Measurements from ENCODE around the gene DDX20. TPM values are rescaled to one million over a fixed set of nuclear protein-coding genes. Genes with fewer than 3 reads are reported as not detected.

The DDX20 gene
- total and polyA plus RNA-seq, 2 of the 8 experiments (the other 6 are each of a cell fraction or from before 2014, with no cell fraction given), result 7.5 to 24.7 TPM

DNA sequence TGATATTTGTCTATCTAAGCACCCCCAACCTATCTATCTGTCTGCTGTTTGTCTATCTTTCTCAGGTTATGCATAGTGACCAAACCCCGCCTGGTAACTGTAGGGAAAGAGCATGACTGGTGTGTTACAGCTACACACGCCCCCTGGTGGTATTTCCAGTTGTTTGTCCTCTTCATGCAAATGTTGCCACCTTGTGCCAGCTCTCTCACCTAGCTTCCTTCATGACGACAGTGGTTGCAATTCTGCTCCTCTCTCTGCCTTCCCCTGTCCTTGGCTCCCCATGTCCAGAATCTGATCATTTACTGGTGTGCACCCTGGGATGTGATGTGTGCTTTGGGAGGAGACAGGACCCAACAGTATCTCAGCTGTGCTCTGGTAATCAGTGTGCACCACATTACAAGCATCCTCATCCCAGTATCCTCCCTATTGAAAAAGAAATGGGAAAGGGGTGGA, 8.4 kb upstream of the DDX20 start (continued):
- TF ChIP-seq, protein P1, sequence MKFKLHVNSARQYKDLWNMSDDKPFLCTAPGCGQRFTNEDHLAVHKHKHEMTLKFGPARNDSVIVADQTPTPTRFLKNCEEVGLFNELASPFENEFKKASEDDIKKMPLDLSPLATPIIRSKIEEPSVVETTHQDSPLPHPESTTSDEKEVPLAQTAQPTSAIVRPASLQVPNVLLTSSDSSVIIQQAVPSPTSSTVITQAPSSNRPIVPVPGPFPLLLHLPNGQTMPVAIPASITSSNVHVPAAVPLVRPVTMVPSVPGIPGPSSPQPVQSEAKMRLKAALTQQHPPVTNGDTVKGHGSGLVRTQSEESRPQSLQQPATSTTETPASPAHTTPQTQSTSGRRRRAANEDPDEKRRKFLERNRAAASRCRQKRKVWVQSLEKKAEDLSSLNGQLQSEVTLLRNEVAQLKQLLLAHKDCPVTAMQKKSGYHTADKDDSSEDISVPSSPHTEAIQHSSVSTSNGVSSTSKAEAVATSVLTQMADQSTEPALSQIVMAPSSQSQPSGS (IDR thresholded peaks at IDR 0.05; ENCODE audit: low read length), result peak; percentile 77
- TF ChIP-seq CREB1 (IDR thresholded peaks at IDR 0.05) (peak; percentile 81), KDM5A (IDR thresholded peaks at IDR 0.05; ENCODE audit: low read length) (no peak), RFX5 (IDR thresholded peaks at IDR 0.05; ENCODE audit: borderline replicate concordance, low read depth, low read length) (peak; percentile 55; the same call in 1 of the 2 replicates), TCF12 (IDR thresholded peaks at IDR 0.05; ENCODE audit: low read depth, low read length) (peak; percentile 84; the same call in 1 of the 2 replicates), HDAC2 (IDR thresholded peaks at IDR 0.05; ENCODE audit: borderline replicate concordance in 1 of 2, low read depth in 2 of 2, low read length in 2 of 2) (peak; percentile 73 to 97; a peak in 2 of 4 replicates), GTF2F1 (IDR thresholded peaks at IDR 0.05; ENCODE audit: borderline replicate concordance, low read depth, low read length) (no peak), MAFK (IDR thresholded peaks at IDR 0.05; ENCODE audit: low read depth, low read length) (peak; percentile 21; the same call in 1 of the 2 replicates), JUN (IDR thresholded peaks at IDR 0.05; ENCODE audit: low read depth, low read length) (no peak), RNF2 (IDR thresholded peaks at IDR 0.05; ENCODE audit: borderline replicate concordance, low read depth, low read length, missing control alignments, poor library complexity, severe bottlenecking) (no peak), PHF8 (conservative IDR thresholded peaks at IDR 0.05; ENCODE audit: low read depth, low read length) (no peak), TEAD4 (IDR thresholded peaks at IDR 0.05; ENCODE audit: low read depth, low read length) (peak; percentile 60; the same call in 1 of the 2 replicates), SRF (IDR thresholded peaks at IDR 0.05; ENCODE audit: low read depth, low read length) (no peak), SP4 (IDR thresholded peaks at IDR 0.05; ENCODE audit: low read length) (no peak), BRCA1 (IDR thresholded peaks at IDR 0.05; ENCODE audit: low read depth, low read length) (no peak), SP1 (IDR thresholded peaks at IDR 0.05; ENCODE audit: low read depth, low read length) (no peak)
- TF ChIP-seq, protein P2, sequence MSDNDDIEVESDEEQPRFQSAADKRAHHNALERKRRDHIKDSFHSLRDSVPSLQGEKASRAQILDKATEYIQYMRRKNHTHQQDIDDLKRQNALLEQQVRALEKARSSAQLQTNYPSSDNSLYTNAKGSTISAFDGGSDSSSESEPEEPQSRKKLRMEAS (IDR thresholded peaks at IDR 0.05), result peak; percentile 74; the same call in 1 of the 2 replicates
- TF ChIP-seq, protein P3, sequence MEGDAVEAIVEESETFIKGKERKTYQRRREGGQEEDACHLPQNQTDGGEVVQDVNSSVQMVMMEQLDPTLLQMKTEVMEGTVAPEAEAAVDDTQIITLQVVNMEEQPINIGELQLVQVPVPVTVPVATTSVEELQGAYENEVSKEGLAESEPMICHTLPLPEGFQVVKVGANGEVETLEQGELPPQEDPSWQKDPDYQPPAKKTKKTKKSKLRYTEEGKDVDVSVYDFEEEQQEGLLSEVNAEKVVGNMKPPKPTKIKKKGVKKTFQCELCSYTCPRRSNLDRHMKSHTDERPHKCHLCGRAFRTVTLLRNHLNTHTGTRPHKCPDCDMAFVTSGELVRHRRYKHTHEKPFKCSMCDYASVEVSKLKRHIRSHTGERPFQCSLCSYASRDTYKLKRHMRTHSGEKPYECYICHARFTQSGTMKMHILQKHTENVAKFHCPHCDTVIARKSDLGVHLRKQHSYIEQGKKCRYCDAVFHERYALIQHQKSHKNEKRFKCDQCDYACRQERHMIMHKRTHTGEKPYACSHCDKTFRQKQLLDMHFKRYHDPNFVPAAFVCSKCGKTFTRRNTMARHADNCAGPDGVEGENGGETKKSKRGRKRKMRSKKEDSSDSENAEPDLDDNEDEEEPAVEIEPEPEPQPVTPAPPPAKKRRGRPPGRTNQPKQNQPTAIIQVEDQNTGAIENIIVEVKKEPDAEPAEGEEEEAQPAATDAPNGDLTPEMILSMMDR (IDR thresholded peaks at IDR 0.05; ENCODE audit: control extremely low read depth in 1 of 3, insufficient read depth in 1 of 3, low read depth in 1 of 3, low read length in 3 of 3), result peak; percentile 71 to 98 (median 98)
